ENCODE data around the gene CEP164. TPM values are rescaled to one million over a fixed set of nuclear protein-coding genes. Genes with fewer than 3 reads are reported as not detected.

CEP164 gene
- total RNA-seq, 1 donor from 2014 or later, result 36.1 TPM

- H3K27ac Mint-ChIP-seq (ENCODE audit: unreplicated experiment), result no peak overlapping the region
Measured at GRCh38 chr11:117392979-117393378, 65.3 kb downstream of the CEP164 start.

DNA sequence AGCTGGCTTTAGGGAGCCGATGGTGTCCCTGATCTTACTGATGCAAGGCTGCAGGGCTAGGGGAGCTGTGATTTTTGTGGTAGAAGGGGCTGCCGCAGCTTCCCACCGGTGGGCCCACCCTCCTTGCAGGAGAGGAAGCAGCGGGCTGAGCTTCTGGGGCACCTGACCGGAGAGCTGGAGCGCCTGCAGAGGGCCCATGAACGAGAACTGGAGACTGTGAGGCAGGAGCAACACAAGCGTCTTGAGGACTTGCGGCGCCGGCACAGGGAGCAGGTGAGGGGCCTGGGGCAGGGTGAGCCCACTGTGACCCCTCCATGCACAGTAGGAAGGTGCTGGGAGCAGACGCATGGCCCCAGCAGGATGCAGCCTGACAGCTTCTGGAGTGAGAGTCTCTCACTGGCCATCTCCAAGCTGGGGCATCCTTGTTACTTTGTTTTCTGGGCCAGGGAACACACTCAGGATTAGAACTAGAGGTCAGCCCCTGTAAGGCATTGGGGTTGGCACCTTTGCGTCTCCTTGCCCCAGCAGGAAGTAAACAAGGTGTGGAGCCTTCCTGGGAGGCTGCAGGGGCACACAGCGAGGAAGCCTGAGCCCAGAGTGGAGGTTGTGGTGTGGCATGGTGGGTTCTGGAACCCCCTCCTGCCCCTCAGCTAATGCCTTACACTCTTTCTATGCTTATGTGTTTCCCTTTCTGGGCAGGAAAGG lies 66.7 kb downstream of the CEP164 start:
- Histone ChIP-seq H3K79me2 (ENCODE audit: insufficient read depth, low read length) (no peaks in the 10 kb centered on the region), H3K4me3 (ENCODE audit: insufficient read depth, low read depth, low read length) (no peak overlapping the region), H4K20me1 (ENCODE audit: insufficient read depth, low read length) (peaks cover 11% of the 10 kb centered on the region), H3K4me1 (ENCODE audit: insufficient read depth, low read length) (peaks cover 4% of the 10 kb centered on the region), H3K36me3 (ENCODE audit: insufficient read depth, low read length) (peaks cover 38% of the 10 kb centered on the region), H3K9me3 (ENCODE audit: insufficient read depth, low read depth, low read length) (no peaks in the 10 kb centered on the region), H3K9ac (ENCODE audit: low read length) (no peak overlapping the region), H3K4me2 (ENCODE audit: low read length) (no peak overlapping the region), H3K27ac (ENCODE audit: low read depth, low read length) (no peak overlapping the region), H2AFZ (ENCODE audit: low read depth, low read length) (no peak overlapping the region), H3K27me3 (ENCODE audit: insufficient read depth, low read length) (no peaks in the 10 kb centered on the region)
- FAIRE-seq, result no peak
- DNase-seq (ENCODE audit: low read depth), result no peak
- Mint-ChIP-seq H3K4me3 (ENCODE audit: unreplicated experiment) (no peak overlapping the region), H3K9me3 (ENCODE audit: unreplicated experiment) (peaks cover 13% of the 10 kb centered on the region), H3K36me3 (ENCODE audit: low read depth, unreplicated experiment) (peaks cover 70% of the 10 kb centered on the region), H3K4me1 (ENCODE audit: low read depth, unreplicated experiment) (peaks cover 4% of the 10 kb centered on the region), H3K27ac (ENCODE audit: unreplicated experiment) (no peak overlapping the region), H3K27me3 (ENCODE audit: low read depth, unreplicated experiment) (no peaks in the 10 kb centered on the region)
- TF ChIP-seq EZH2 (IDR thresholded peaks at IDR 0.05; ENCODE audit: insufficient read depth, low read length) (no peak), CTCF (IDR thresholded peaks at IDR 0.05; ENCODE audit: insufficient read depth, low read depth, low read length) (no peak)

More at GRCh38 chr11:117392979-117393378, 65.3 kb downstream of the CEP164 start:
- H3K36me3 Mint-ChIP-seq (ENCODE audit: low read depth, unreplicated experiment), result peaks cover 61% of the 10 kb centered on the region
- peaks cover 5% of the 10 kb centered on the region for H3K9me3 Mint-ChIP-seq (ENCODE audit: unreplicated experiment)
- DNase-seq (ENCODE audit: low read depth) (no peak), FAIRE-seq (no peak)
- no peak overlapping the region for H3K27ac ChIP-seq (ENCODE audit: low read depth, low read length)
- no peak overlapping the region for H2AFZ ChIP-seq (ENCODE audit: low read depth, low read length)
- H3K27me3 ChIP-seq (ENCODE audit: insufficient read depth, low read length), result no peaks in the 10 kb centered on the region
- H3K9ac ChIP-seq (ENCODE audit: low read length), result no peak overlapping the region
- no peak for TF ChIP-seq CTCF (IDR thresholded peaks at IDR 0.05; ENCODE audit: insufficient read depth, low read depth, low read length)
- no peak for TF ChIP-seq EZH2 (IDR thresholded peaks at IDR 0.05; ENCODE audit: insufficient read depth, low read length)
- no peaks in the 10 kb centered on the region for H3K9me3 ChIP-seq (ENCODE audit: insufficient read depth, low read depth, low read length)
- no peaks in the 10 kb centered on the region for H3K79me2 ChIP-seq (ENCODE audit: insufficient read depth, low read length)
- H3K27me3 Mint-ChIP-seq (ENCODE audit: low read depth, unreplicated experiment), result no peaks in the 10 kb centered on the region
- H3K4me3 ChIP-seq (ENCODE audit: insufficient read depth, low read depth, low read length), result no peak overlapping the region
- H3K4me2 ChIP-seq (ENCODE audit: low read length), result no peak overlapping the region
- H4K20me1 ChIP-seq (ENCODE audit: insufficient read depth, low read length), result peaks cover 11% of the 10 kb centered on the region
- H3K4me3 Mint-ChIP-seq (ENCODE audit: unreplicated experiment), result no peak overlapping the region
- peaks cover 14% of the 10 kb centered on the region for H3K4me1 ChIP-seq (ENCODE audit: insufficient read depth, low read length)
- H3K4me1 Mint-ChIP-seq (ENCODE audit: low read depth, unreplicated experiment), result peaks cover 13% of the 10 kb centered on the region
- peaks cover 36% of the 10 kb centered on the region for H3K36me3 ChIP-seq (ENCODE audit: insufficient read depth, low read length)

DNA sequence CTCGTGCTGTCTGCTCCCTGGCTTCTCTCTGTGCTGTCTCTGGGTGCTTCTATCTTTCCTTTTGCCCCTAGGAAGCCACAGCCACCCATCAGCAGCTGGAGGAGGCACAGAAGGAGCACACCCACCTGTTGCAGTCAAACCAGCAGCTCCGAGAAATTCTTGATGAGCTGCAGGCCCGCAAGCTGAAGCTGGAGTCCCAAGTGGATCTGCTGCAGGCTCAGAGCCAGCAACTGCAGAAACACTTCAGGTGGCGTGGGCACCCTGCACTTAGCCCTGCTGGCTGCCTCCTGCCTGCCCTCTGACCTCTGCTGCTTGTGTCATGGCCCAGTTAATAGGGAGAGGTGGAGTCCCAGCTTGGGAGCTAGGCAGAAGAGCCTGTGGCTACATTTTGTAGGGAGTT lies 67.8 kb downstream of the CEP164 start:
- Mint-ChIP-seq H3K27me3 (ENCODE audit: low read depth, unreplicated experiment) (no peaks in the 10 kb centered on the region), H3K4me1 (ENCODE audit: low read depth, unreplicated experiment) (no peaks in the 10 kb centered on the region), H3K9me3 (ENCODE audit: unreplicated experiment) (peaks cover 16% of the 10 kb centered on the region), H3K27ac (ENCODE audit: unreplicated experiment) (no peak overlapping the region), H3K36me3 (ENCODE audit: low read depth, unreplicated experiment) (peaks cover 74% of the 10 kb centered on the region), H3K4me3 (ENCODE audit: unreplicated experiment) (no peak overlapping the region)
- Histone ChIP-seq H3K4me3 (ENCODE audit: insufficient read depth, low read depth, low read length) (no peak overlapping the region), H3K9ac (ENCODE audit: low read length) (no peak overlapping the region), H3K9me3 (ENCODE audit: insufficient read depth, low read depth, low read length) (no peaks in the 10 kb centered on the region), H3K4me2 (ENCODE audit: low read length) (no peak overlapping the region), H4K20me1 (ENCODE audit: insufficient read depth, low read length) (peaks cover 7% of the 10 kb centered on the region), H3K4me1 (ENCODE audit: insufficient read depth, low read length) (no peaks in the 10 kb centered on the region), H3K27me3 (ENCODE audit: insufficient read depth, low read length) (no peaks in the 10 kb centered on the region), H3K36me3 (ENCODE audit: insufficient read depth, low read length) (peaks cover 38% of the 10 kb centered on the region), H3K27ac (ENCODE audit: low read depth, low read length) (no peak overlapping the region), H3K79me2 (ENCODE audit: insufficient read depth, low read length) (no peaks in the 10 kb centered on the region), H2AFZ (ENCODE audit: low read depth, low read length) (no peak overlapping the region)
- no peak for FAIRE-seq
- no peak for DNase-seq (ENCODE audit: low read depth)
- TF ChIP-seq CTCF (IDR thresholded peaks at IDR 0.05; ENCODE audit: insufficient read depth, low read depth, low read length) (no peak), EZH2 (IDR thresholded peaks at IDR 0.05; ENCODE audit: insufficient read depth, low read length) (no peak)

Measured in astrocyte (in vitro differentiated cells and primary cell).